GM20000 (cell line): ENCODE data around the gene ECT2L.
A peak's percentile ranks its signal among the peaks of the same experiment; 100 is the strongest.
"Not testable (repeated sequence)": the region's sequence is repeated elsewhere in the genome, so short reads cannot be mapped to it uniquely, and the experiment has no call there.

Experiments used
- DNase-seq: peaks from one replicate; pipeline ENCODE4 v3.0.0; 2012; ENCODE audit warnings: low spot score
- TF ChIP-seq, protein P1 (sequence below): IDR thresholded peaks from 2 replicates; pipeline ENCODE4 v1.5.1; 2012; ENCODE audit warnings: mild to moderate bottlenecking, control low read depth; ENCODE audit errors: extremely low read depth, missing control alignments

Gene ECT2L

DNA sequence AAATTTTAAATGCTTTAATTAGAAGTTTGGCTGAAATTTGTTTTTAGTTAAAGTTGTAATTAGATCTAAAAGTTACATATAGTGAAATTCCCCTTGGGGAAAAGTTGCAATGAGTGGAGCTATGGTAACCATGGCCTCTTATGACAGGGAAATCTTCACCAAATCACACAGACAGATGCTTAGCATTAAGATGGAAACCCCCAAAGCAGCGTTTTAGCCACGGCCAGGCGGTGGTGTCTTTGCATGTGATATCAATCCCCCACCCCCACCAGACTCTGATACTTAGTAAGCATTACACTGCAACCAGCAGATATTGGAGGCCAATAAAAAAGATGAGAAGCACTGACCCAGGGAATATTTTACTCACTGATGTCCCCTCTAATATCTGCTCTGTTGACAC is 116.4 kb downstream of the ECT2L start:
- TF ChIP-seq, protein P1, sequence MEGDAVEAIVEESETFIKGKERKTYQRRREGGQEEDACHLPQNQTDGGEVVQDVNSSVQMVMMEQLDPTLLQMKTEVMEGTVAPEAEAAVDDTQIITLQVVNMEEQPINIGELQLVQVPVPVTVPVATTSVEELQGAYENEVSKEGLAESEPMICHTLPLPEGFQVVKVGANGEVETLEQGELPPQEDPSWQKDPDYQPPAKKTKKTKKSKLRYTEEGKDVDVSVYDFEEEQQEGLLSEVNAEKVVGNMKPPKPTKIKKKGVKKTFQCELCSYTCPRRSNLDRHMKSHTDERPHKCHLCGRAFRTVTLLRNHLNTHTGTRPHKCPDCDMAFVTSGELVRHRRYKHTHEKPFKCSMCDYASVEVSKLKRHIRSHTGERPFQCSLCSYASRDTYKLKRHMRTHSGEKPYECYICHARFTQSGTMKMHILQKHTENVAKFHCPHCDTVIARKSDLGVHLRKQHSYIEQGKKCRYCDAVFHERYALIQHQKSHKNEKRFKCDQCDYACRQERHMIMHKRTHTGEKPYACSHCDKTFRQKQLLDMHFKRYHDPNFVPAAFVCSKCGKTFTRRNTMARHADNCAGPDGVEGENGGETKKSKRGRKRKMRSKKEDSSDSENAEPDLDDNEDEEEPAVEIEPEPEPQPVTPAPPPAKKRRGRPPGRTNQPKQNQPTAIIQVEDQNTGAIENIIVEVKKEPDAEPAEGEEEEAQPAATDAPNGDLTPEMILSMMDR = no peak
- DNase-seq = peak; percentile 36

DNA sequence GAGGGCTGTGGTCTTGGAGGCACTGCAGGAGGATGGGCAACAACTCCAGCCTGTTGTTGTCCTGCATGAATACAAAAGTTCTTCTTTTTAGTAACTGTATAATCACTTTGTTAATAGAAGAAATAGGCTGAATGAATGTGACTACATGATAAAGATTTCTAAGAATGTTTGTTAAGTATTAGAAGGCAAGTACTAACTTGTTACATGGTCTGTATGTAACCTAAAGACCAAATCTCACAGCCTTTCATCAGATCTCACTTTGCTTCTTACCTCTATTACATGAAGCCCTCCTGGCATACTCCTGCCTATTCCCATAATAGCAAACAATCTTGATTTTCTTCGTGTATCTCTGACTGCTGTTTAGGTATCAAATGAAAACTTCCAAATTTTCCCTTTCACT is 118.8 kb downstream of the ECT2L start:
- TF ChIP-seq, protein P1 = no peak
- DNase-seq = no peak

DNA sequence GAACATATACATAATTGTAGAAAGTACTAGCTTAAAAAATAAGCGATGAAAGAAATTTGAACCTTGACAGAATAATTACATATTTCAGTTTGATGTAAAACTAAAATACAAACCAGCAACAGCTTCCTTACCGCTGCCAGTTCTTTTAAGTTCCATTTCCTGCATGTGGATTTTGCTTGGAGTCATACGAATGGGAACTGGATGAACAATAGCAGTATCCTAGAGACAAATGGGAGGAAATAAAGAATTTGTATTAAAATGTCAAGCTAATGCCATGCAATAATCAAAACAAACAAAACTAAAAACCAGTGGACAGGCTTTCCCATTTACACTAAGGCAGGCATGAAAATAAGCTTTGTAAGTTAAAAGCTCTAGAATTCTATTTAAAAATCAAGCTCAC is 125.0 kb downstream of the ECT2L start:
- TF ChIP-seq, protein P1 = no peak
- DNase-seq = no peak

DNA sequence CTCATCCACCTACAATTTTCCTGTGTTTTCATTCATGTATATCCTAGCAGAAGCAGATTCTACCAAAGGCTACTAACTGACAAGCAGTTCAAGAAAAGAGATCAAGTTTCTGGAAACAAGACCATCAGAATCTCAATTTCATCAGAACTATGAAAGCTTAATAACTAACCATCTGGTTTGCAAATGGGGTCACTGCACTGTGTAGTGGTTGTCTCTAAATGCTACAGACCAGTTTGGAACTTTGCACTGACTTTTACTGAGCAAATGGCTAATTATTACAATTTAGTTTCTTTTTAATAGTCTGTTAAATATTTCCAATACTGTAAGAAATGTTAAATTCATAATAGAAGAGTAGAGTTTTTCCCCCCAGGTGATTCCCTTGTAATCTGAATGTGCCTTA is 127.7 kb downstream of the ECT2L start:
- DNase-seq = no peak
- TF ChIP-seq, protein P1 = no peak

DNA sequence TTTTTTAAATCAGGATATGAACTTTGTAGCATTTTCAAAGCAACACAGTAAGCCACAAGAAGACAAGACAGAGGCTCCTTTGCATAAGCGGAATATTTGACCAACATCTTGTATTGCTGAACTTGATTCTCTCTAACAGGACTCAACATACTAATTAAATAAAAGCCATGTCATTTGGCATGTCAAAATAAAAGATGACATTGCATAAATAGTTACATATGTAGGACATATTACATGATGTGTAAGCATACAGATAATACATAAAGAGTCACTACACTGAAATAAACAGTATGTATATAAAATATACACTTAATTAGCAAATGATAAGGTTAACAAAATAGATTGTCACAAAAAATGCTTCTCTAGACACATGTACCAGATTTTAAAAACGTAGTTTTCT is 129.9 kb downstream of the ECT2L start:
- no peak for DNase-seq
- TF ChIP-seq, protein P1 = no peak

DNA sequence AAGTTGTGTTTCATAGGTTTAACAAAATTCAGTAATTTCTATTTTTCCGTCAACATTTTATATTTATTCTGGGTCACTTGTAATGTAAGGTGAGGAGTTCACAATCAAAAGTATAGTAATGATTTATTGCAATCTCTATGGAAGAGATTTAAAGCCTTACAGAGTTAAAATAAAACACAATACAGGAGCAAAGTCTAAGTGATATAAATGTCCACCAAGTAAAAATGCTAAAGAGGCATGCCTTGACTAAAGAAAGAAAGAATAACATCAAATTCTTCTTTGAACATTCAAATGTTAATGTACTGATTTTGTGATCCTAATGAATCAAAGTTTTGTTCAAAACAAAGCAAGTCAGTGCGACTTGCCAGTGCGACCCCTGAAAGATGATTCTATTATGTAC is 130.7 kb downstream of the ECT2L start:
- TF ChIP-seq, protein P1 = no peak

DNA sequence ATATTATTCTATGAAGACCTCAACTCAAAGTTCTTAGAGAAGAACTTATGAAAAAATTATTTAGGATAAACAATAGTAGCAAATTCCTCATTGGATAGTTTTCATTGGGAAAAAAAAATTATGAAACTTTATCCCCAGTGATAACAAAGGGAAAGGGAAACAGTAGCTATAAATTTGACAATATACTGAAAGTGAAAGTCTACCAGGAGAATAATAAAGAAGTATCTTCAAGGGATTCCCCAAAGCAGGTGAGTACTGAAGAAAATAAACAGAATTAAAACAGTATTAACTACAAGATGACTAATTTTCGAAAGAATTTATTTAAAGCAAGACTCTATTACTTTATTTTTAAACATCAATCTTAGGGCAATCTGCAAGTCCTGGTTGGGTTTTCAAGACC is 135.8 kb downstream of the ECT2L start:
- TF ChIP-seq, protein P1 = no peak
- peak; percentile 13 for DNase-seq

More for the DNA sequence above, 130.7 kb downstream of the ECT2L start:
- no peak for DNase-seq

DNA sequence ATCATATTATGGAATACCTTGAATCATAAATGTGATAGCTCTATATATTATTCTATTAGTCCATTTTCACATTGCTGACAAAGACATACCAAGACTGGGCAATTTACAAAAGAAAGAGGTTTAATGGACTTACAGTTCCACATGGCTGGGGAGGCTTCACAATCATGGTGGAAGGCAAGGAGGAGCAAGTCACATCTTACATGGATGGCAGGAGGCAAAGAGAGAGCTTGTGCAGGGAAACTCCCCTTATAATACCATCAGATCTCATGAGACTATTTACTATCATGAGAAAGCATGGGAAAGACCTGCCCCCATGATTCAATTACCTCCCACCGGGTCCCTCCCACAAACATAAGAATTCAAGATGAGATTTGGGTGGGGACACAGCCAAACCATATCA is 141.0 kb downstream of the ECT2L start:
- DNase-seq = not testable (repeated sequence)
